H54 (cell line): ENCODE results near the gene NRIP2.

ENCODE experiments used
- DNase-seq: peaks from one replicate; pipeline ENCODE4 v3.0.0; 2011; ENCODE audit warnings: low spot score, mixed read lengths; ENCODE audit not compliant: insufficient read length
- FAIRE-seq: peaks from 3 replicates; lab custom pipeline; 2011; peaks lifted over from hg19 to GRCh38; lab: Jason Lieb, UNC
- POLR2A ChIP-seq: IDR thresholded peaks from 2 replicates; pipeline ENCODE4 v1.6.1; 2011; ENCODE audit warnings: low read depth, mild to moderate bottlenecking, low read length

The NRIP2 gene

DNA sequence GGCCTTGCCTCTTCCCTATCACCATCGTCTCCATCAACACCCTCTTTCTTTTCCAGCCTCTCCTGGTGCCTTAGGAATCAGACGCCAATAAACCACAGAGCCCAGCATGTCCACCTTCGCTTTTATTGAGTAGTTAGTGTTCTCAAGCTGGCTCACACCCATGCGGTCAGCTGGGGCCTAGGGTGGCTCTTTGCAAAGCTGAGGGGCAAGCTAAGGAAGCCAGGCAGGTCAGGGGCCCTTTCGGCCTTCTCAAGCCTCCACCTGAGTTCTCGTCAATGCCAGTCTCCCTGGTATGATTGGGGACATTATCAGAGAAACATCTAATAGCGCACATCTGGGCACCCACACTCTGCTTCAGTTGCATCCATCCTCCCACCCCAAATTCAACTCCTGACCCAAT is 22.7 kb upstream of the NRIP2 start:
- DNase-seq (no peak), FAIRE-seq (no peak)
- no peak for TF ChIP-seq POLR2A

DNA sequence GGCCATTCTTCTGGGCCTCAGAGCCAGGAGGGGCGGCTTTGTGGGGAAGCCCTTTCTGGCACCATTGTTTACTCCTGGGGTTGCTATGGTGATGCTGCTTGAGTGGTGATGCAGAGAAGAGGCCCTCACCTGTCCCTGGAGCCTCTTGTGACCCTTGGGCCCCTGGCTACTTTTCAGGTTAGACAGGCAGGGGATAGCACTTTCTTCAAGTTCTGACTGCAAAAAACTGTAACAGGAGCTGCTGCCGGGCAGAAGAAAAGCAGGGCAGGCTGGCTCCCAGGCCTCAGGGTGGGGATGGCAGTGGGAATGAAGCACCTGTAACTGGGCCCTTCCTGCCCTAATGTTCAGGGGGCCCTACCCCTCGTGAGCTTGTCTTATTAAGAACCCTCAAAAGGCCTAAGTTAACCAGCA is 22.2 kb upstream of the NRIP2 start, which contains the start of gene TEX52:
Gene TEX52 (minus strand): TSS at position 19 of the 411 bp plus-strand sequence. CDS start 13 bp downstream, at position 6.
- FAIRE-seq (no peak), DNase-seq (no peak)
- no peak for TF ChIP-seq POLR2A

DNA sequence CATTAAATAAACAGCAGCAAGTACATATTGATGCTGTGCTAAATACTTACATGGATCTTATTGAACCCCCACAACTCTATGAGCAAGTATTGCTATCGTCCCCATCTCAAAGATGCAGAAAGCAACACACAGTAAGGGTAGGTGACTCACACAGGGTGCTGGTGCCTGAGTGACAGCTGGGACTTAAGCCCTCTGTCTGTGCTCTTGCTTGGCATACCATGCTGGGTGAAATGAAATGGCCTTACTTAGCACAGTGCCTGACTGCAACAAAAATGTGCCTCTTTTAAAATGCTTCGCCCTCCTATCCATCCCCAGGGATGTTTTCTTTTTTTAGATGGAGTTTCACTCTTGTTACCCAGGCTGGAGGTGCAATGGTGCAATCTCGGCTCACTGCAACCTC is 21.2 kb upstream of the NRIP2 start:
- FAIRE-seq (no peak), DNase-seq (peak; percentile 42)
- TF ChIP-seq POLR2A = no peak

DNA sequence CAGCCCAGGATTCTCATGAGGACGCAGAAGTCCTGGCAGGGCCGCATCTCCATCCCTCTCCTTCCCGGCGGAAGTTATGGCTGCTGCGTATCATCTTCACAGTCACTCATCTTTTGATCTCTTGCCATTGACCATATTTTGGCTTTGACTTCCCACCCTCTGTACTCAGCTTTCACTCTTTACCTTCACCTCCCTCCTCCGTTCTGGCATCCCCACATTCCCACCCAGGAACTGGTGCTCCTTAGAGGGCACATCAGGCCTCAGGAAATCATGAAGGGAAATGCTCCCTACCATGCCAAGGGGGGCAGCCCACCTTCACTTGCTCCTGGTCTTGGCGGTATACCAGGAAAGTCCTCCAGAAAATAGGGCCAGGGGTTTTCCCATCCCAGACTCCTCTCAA is 20.7 kb upstream of the NRIP2 start:
- FAIRE-seq (no peak), DNase-seq (no peak)

DNA sequence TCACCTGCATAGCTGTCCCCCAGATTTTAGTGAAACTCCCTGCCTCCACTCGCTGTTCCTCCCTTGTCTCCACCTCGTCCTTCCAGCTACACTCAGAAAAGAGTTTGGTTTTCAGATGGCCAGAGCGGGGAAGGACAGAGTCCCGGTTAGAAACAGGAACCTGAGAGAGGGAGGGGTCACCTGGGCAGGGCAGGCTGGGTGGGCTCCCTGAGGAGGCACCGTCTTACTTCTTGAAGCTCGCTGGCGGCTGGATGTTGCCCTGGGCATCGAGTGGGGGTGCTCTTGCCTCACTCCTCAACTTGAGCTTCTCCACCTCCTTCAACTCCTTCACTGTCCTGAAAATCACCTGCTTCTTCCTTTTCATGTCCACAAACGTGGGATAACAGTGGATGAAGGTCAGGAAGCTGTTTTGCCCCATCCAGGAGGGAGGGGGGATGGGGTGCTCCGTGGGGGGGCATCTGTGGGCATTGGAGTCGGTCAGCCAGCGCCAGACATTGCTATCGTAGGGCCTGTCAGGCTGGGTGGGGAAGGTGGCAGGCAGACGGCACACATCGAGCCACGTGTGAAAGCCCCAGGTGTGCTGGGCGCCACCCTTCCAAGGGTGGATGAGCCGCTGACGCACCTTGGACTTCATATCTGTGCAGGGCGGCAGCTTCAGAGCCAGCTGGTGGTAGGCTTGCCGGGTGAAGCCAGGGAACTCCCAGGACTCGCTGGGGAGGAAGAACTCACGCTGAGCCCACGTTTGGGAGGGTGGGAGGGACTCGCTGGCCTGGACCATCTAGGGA is 20.0 kb upstream of the NRIP2 start:
- DNase-seq (no peak), FAIRE-seq (no peak)
- TF ChIP-seq POLR2A = no peak

More for the DNA sequence above, 20.7 kb upstream of the NRIP2 start:
- TF ChIP-seq POLR2A = no peak

DNA sequence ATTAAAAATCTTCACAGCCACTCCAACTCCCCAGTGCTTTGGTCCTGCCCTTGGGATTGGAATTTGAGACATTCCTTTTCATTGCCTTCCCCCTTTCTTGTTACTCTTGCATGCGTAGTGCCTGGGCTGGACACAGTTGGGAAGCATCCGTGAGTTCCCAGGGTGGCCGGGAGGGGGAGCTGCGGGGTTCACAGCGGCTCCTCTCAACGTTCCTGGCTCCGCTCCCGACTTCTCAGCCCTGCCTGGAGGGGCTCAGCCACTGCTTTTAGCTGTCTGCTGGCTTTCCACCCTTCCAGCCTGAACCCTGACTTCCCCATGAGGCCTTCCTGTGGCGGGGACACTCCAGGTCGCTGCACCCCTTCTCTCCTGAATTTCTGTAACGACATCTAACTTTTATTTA is 18.8 kb upstream of the NRIP2 start:
- FAIRE-seq (no peak), DNase-seq (peak; percentile 86)
- TF ChIP-seq POLR2A = no peak

DNA sequence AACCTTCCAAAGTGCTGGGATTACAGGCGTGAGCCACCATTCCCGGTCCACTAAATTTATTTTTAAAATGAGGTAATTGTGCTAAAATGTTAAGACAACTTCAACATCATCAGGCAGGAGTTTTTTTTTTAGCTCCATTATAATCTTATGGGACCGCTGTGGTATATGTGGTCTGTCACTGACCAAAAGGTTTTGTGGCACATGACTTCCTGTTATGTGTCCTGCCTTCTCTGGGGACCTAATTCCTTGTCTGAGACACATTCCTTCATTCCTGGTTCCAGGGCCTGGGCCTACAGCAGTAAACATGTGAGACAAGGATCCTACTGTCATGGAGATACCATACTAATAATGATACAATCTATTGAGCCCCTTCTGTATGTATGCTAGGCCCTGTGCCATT is 17.1 kb upstream of the NRIP2 start:
- no peak for DNase-seq
- no peak for FAIRE-seq
- no peak for TF ChIP-seq POLR2A

DNA sequence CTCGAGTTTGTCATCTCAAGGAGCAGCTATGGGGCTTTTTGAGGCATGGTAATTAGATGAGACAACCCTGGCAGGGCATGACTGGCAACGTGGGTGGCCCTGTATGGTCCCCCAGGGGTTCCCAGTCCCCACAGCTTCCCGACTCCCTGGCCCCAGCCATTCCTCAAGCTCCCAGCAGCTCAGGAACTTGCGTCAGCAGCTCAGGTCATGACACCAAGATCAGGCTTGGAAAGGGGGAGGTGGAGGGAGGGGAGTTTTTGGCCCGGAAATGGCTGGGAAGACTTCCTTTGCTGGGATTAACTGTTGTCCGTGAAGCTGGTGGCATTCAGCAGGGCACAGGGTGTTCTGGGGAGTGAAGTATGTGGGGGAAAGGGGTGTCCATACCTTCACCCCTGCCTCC is 10.4 kb upstream of the NRIP2 start:
- no peak for TF ChIP-seq POLR2A
- DNase-seq (no peak), FAIRE-seq (no peak)

DNA sequence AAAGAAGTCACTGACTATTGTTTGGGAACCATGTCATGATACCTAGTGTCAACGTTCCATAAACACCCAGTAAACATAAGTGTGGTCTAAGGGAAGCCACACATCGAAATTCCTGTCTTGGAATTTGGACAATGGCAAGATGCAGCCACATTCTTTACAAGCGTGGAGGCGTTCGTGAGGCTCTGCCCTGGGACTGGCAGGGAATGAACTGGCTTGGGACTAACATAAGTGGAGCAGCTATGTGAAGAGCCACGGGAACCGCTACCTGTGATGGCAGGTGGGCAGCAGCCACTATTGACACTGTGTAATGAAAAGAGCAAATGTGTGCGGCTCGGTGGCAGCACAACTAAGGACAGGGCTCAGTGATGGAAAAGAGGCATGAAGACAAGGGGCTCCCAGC is 10.0 kb upstream of the NRIP2 start:
- TF ChIP-seq POLR2A = no peak
- no peak for DNase-seq
- no peak for FAIRE-seq

DNA sequence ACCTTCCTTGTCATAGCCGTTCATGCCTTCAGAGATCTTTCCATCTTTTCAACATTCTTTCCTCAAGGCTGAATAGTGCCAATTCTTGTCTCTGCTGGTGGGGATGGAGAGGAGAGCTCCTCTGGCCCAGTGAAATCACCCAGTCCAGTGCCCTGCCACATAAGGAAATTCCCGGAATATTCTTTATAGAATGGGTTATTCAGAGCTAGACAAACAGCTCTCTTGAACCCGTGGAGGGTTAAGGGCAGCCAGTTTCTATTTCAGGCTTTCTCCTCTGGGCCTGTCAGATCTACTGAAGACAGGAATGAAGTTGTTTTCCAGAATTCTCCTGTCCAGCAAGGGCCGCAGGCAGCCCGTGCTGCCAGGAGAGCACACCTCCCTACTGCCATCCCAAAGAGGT is 8.1 kb upstream of the NRIP2 start:
- no peak for DNase-seq
- FAIRE-seq = no peak
- no peak for TF ChIP-seq POLR2A

DNA sequence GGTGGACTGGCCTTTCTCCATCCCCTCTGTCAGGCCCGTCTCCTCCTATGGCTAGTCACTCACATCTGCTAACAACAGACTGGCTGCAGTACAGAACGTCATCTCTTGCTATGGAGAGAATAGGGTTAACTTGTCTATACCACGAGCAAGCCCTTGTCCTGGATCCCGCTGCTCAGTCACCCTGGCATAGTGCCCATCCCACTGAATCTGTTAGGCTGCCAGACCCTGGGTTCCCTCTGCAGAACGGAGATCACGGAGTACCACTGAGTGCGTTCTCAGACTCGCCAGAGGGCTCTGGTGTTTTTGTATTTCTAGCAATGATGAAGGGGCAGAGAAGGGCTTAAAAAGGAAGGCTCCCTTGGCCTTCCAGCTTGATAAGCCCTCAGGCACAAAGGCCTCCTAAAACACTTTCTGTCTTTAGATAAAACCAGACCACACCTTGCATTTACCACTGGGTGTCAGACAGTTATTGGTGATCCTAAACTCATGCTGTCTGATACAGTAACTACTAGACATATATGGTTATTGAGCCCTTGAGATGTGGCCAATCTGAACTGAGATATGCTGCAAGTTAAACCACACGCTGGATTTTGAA is 6.3 kb upstream of the NRIP2 start:
- no peak for FAIRE-seq
- no peak for TF ChIP-seq POLR2A
- no peak for DNase-seq

DNA sequence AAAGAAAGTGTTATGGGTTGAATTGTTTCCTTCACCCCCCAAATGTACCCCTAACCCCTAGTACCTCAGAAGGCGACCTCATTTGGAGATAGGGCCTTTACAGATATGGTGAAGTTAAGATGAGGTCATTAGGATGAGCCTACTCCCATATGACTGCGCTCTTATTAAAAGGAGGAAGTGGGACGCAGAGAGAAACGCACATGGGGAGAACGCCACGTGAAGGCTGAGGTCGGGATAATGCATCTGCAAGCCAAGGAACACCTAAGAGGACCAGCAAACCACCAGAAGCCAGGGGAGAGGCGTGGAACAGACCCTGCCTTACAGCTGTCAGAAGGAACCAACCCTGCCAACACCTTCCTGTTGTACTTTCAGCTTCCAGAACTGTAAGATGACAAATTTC is 1.7 kb upstream of the NRIP2 start:
- DNase-seq = no peak
- FAIRE-seq = no peak
- TF ChIP-seq POLR2A = no peak

DNA sequence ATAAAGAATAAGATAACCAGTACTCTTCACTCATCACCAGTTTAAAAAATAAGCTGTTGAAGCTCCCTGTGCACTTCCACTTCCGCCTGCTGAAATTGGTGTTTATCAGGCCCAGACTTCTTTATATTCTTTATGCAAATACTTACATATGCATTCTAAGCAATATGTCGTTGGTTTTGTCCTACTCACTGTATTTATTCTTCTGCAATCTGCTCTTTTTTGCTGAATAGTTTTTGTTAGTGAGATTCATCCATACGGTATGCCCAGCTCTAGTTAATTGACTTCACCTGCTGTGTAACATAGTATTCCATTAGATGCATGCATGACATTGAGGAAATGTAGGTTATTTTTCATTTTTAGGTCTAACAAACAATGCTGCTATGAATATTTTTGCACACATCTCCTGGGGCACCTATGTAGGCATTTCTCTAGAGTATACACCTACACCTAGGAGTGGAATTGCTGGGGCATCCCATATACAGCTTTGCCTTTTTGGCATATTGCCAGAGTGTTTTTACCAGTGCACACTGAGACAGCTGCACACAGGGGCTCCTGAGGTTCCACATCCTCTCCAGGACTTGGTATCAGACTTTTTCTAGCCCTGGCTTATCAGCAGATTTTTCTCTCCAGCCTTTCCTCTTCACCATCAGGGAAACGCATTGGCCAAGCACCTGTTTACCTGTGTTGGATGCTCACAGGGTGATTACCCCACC is 1.0 kb upstream of the NRIP2 start:
- FAIRE-seq (no peak), DNase-seq (no peak)
- no peak for TF ChIP-seq POLR2A

DNA sequence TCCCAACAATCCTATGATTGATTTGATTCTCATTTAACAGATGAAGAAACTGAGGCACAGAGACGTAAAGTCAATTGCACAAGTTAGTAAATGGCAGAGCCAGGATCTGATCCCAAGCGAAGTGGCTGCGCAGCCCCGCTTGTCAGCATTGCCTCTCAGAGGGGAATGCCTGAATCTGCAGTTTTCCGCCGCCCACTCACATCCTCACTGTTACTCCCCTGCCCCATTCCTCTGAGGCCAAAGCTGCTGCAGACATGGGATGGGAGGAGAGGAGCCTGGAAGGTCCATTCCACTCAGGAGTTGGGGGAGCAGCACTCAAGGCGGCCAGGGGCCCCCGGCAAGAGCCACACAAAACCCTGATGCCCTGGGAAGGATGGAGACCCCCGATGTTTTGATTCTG is 1.0 kb downstream of the NRIP2 start:
- FAIRE-seq (no peak), DNase-seq (no peak)
- no peak for TF ChIP-seq POLR2A
